Astrocyte of the spinal cord (primary cell): ENCODE results near the gene DGCR2.
A peak's percentile ranks its signal among the peaks of the same experiment; 100 is the strongest.
"Not testable (repeated sequence)": the region's sequence is repeated elsewhere in the genome, so short reads cannot be mapped to it uniquely, and the experiment has no call there.

Experiments used
- DNase-seq: peaks from one replicate; pipeline ENCODE4 v3.0.0; 2011; ENCODE audit warnings: low read depth, low spot score
- H3K4me3 ChIP-seq: 2 replicates; pipeline ENCODE4 v1.5.1; 2011; ENCODE audit warnings: low read depth, mild to moderate bottlenecking, low read length, moderate library complexity
- CTCF ChIP-seq: IDR thresholded peaks from 2 replicates; pipeline ENCODE4 v1.5.1; 2012; ENCODE audit warnings: low read depth, mild to moderate bottlenecking, low read length, inconsistent platforms
- in situ Hi-C: cut with HindIII; loops from 2 replicates; pipeline ENCODE4 v1.10.0; 2017; ENCODE audit warnings: low sequenced_read_pairs

DGCR2 gene

GRCh38 chr22:19090586-19091127, 31.6 kb downstream of the DGCR2 start:
- in situ Hi-C loops = no loop called here
- H3K4me3 ChIP-seq = no peak overlapping the region
- DNase-seq = no peak
- no peak for TF ChIP-seq CTCF

GRCh38 chr22:19090183-19090582, 32.0 kb downstream of the DGCR2 start:
- DNase-seq = no peak
- in situ Hi-C loops = no loop called here
- no peak for TF ChIP-seq CTCF
- no peak overlapping the region for H3K4me3 ChIP-seq

GRCh38 chr22:19088866-19089595, 33.2 kb downstream of the DGCR2 start:
- DNase-seq = no peak
- no peak overlapping the region for H3K4me3 ChIP-seq
- TF ChIP-seq CTCF = no peak
- in situ Hi-C loops = no loop called here

GRCh38 chr22:19086896-19087295, 35.3 kb downstream of the DGCR2 start:
- H3K4me3 ChIP-seq = no peak overlapping the region
- peak; percentile 53 for DNase-seq
- TF ChIP-seq CTCF = no peak
- in situ Hi-C loops = no loop called here

- no peak for DNase-seq
- H3K4me3 ChIP-seq = no peak overlapping the region
- in situ Hi-C loops = no loop called here
- no peak for TF ChIP-seq CTCF
Measured at GRCh38 chr22:19086417-19086816, 35.8 kb downstream of the DGCR2 start.

GRCh38 chr22:19085233-19085718, 36.9 kb downstream of the DGCR2 start:
- peak; percentile 23 for DNase-seq
- no peak overlapping the region for H3K4me3 ChIP-seq
- TF ChIP-seq CTCF = peak; percentile 58
- in situ Hi-C loops = no loop called here

- DNase-seq = not testable (repeated sequence)
Measured at GRCh38 chr22:19084586-19084985, 37.6 kb downstream of the DGCR2 start.

GRCh38 chr22:19084126-19084525, 38.1 kb downstream of the DGCR2 start:
- DNase-seq, H3K4me3 ChIP-seq, in situ Hi-C loops: not testable (repeated sequence)

More at GRCh38 chr22:19084586-19084985, 37.6 kb downstream of the DGCR2 start:
- H3K4me3 ChIP-seq, in situ Hi-C loops: not testable (repeated sequence)
